ENCODE results near the gene PSMB5. TPM values are rescaled to one million over a fixed set of nuclear protein-coding genes. Genes with fewer than 3 reads are reported as not detected.

Gene PSMB5
- total and polyA plus RNA-seq, 2 of the 13 experiments (the other 11 are each of a cell fraction or from before 2014, with no cell fraction given) = 705 to 871 TPM

GRCh38 chr14:23035303-23036144, 824 bp upstream of the PSMB5 start (continued):
- peak; percentile 10 for TF ChIP-seq ARID5B (CRISPR knock-in tag; IDR thresholded peaks at IDR 0.05)
- TF ChIP-seq EP300 (IDR thresholded peaks at IDR 0.05; ENCODE audit: low read depth in 2 of 2, low read length in 2 of 2) = 0 out of 4 replicates have a peak, but pooled peaks of 1 of the 2 experiments have one; percentile 13
- TF ChIP-seq EP300 (CRISPR knock-in tag; IDR thresholded peaks at IDR 0.05; ENCODE audit: borderline replicate concordance) = no peak
- no peak for TF ChIP-seq ZNF605 (CRISPR knock-in tag; IDR thresholded peaks at IDR 0.05)
- peak; percentile 16; the same call in 1 of the 2 replicates for TF ChIP-seq ZNF800 (CRISPR knock-in tag; IDR thresholded peaks at IDR 0.05)
- no peak for TF ChIP-seq NR2F2 (IDR thresholded peaks at IDR 0.05; ENCODE audit: borderline replicate concordance, low read depth)
- 0 out of 2 replicates have a peak, but pooled peaks have one; percentile 44 for TF ChIP-seq ZNF446 (CRISPR knock-in tag; IDR thresholded peaks at IDR 0.05)
- 0 out of 2 replicates have a peak, but pooled peaks have one; percentile 26 for TF ChIP-seq MTF2 (CRISPR knock-in tag; IDR thresholded peaks at IDR 0.05; ENCODE audit: borderline replicate concordance)
- peak; percentile 55; the same call in 1 of the 2 replicates for TF ChIP-seq TGIF2 (CRISPR knock-in tag; IDR thresholded peaks at IDR 0.05)
- TF ChIP-seq ELF1 (CRISPR knock-in tag; IDR thresholded peaks at IDR 0.05) = 0 out of 2 replicates have a peak, but pooled peaks have one; percentile 11
- TF ChIP-seq SNAPC2 (CRISPR knock-in tag; IDR thresholded peaks at IDR 0.05) = 0 out of 2 replicates have a peak, but pooled peaks have one; percentile 22
- TF ChIP-seq KDM1A (CRISPR knock-in tag; IDR thresholded peaks at IDR 0.05) = 0 out of 2 replicates have a peak, but pooled peaks have one; percentile 4
- no peak for TF ChIP-seq CTCF (CRISPR knock-in tag; IDR thresholded peaks at IDR 0.05)
- TF ChIP-seq HOXA5 (CRISPR knock-in tag; IDR thresholded peaks at IDR 0.05) = no peak
- peak; percentile 31 for TF ChIP-seq DBP (CRISPR knock-in tag; IDR thresholded peaks at IDR 0.05; ENCODE audit: not compliant biosample characterization)
- 0 out of 2 replicates have a peak, but pooled peaks have one; percentile 7 for TF ChIP-seq XBP1 (CRISPR knock-in tag; IDR thresholded peaks at IDR 0.05)
- no peak for TF ChIP-seq TBP (CRISPR knock-in tag; IDR thresholded peaks at IDR 0.05)
- TF ChIP-seq ZNF564 (CRISPR knock-in tag; IDR thresholded peaks at IDR 0.05) = 0 out of 2 replicates have a peak, but pooled peaks have one; percentile 13
